Measurements from ENCODE around the gene SS18L1. TPM values are rescaled to one million over a fixed set of nuclear protein-coding genes. Genes with fewer than 3 reads are reported as not detected.

SS18L1 gene
- total and polyA plus RNA-seq, 2 experiments from 2014 or later = 6.5 to 32.6 TPM

- Histone ChIP-seq H3K27ac (ENCODE audit: low read depth) (no peak overlapping the region), H3K36me3 (ENCODE audit: insufficient read depth) (no peaks in the 10 kb centered on the region), H4K20me1 (replicated peaks; ENCODE audit: insufficient read depth) (no peaks in the 10 kb centered on the region; the same call in 1 of the 2 replicates), H3K4me1 (ENCODE audit: insufficient read depth) (no peaks in the 10 kb centered on the region; the same call in 1 of the 2 replicates), H3K79me2 (replicated peaks; ENCODE audit: insufficient read depth) (no peaks in the 10 kb centered on the region), H3K9me2 (ENCODE audit: insufficient read depth) (no peaks in the 10 kb centered on the region), H3K27me3 (ENCODE audit: insufficient read depth) (no peaks in the 10 kb centered on the region), H3K4me3 (no peak overlapping the region), H3F3A (replicated peaks; ENCODE audit: low read depth) (no peaks in the 10 kb centered on the region), H2AFZ (no peak overlapping the region), H3K4me2 (no peak overlapping the region)
- DNase-seq (ENCODE audit: low spot score) (peak; percentile 76), ATAC-seq (peak; percentile 89)
- H3K4me1 Mint-ChIP-seq = peaks cover 8% of the 10 kb centered on the region; the same call in 2 of the 3 replicates
- no peaks in the 10 kb centered on the region for H3K36me3 Mint-ChIP-seq (ENCODE audit: low read depth)
- peak; percentile 21 to 57; a peak in 3 of 4 replicates for TF ChIP-seq CTCF (conservative IDR thresholded peaks at IDR 0.05; ENCODE audit: low read depth in 2 of 2)
- TF ChIP-seq REST (IDR thresholded peaks at IDR 0.05; ENCODE audit: unreplicated experiment) = no peak
- no peak for TF ChIP-seq JUNB (IDR thresholded peaks at IDR 0.05; ENCODE audit: unreplicated experiment)
- TF ChIP-seq EZH2phosphoT487 (IDR thresholded peaks at IDR 0.05; ENCODE audit: unreplicated experiment) = no peak
- no peak for TF ChIP-seq ZNF331 (CRISPR knock-in tag; IDR thresholded peaks at IDR 0.05; ENCODE audit: low read depth)
- no peaks in the 10 kb centered on the region for H3K9me3 Mint-ChIP-seq
- peak overlapping the region; percentile 14; the same call in 1 of the 3 replicates for H3K4me3 Mint-ChIP-seq
- no peak overlapping the region; the same call in 1 of the 2 replicates for H3K27ac Mint-ChIP-seq
- H3K27me3 Mint-ChIP-seq (ENCODE audit: insufficient read depth, low read depth, poor library complexity) = peaks cover 18% of the 10 kb centered on the region
Measured at GRCh38 chr20:62208795-62209755, 65.5 kb downstream of the SS18L1 start.

GRCh38 chr20:62209850-62210495 is 66.4 kb downstream of the SS18L1 start:
- no peak overlapping the region for H3K4me3 Mint-ChIP-seq
- H3K27me3 ChIP-seq (ENCODE audit: insufficient read depth) = no peaks in the 10 kb centered on the region
- DNase-seq (ENCODE audit: low spot score) = no peak
- H3K4me1 ChIP-seq (ENCODE audit: insufficient read depth) = no peaks in the 10 kb centered on the region; the same call in 1 of the 2 replicates
- no peaks in the 10 kb centered on the region for H3F3A ChIP-seq (replicated peaks; ENCODE audit: low read depth)
- no peaks in the 10 kb centered on the region for H3K36me3 Mint-ChIP-seq (ENCODE audit: low read depth)
- TF ChIP-seq POLR2AphosphoS5 (IDR thresholded peaks at IDR 0.05; ENCODE audit: low read depth) (no peak), CTCF (conservative IDR thresholded peaks at IDR 0.05; ENCODE audit: low read depth in 2 of 2) (peak; percentile 24 to 46)
- no peaks in the 10 kb centered on the region for H3K79me2 ChIP-seq (replicated peaks; ENCODE audit: insufficient read depth)
- no peaks in the 10 kb centered on the region; the same call in 1 of the 2 replicates for H4K20me1 ChIP-seq (replicated peaks; ENCODE audit: insufficient read depth)
- H3K27ac ChIP-seq (ENCODE audit: low read depth) = no peak overlapping the region
- H3K27ac Mint-ChIP-seq = no peak overlapping the region
- ATAC-seq = peak; percentile 8
- H3K9me3 Mint-ChIP-seq = no peaks in the 10 kb centered on the region
- no peak overlapping the region for H2AFZ ChIP-seq
- no peak overlapping the region for H3K4me3 ChIP-seq
- H3K9me2 ChIP-seq (ENCODE audit: insufficient read depth) = no peaks in the 10 kb centered on the region
- no peak overlapping the region for H3K4me2 ChIP-seq
- H3K36me3 ChIP-seq (ENCODE audit: insufficient read depth) = no peaks in the 10 kb centered on the region
- H3K4me1 Mint-ChIP-seq = peaks cover 8% of the 10 kb centered on the region; the same call in 2 of the 3 replicates
- H3K27me3 Mint-ChIP-seq (ENCODE audit: insufficient read depth, low read depth, poor library complexity) = peaks cover 21% of the 10 kb centered on the region
